Natural killer cell (primary cell): Measurements from ENCODE around the gene KIZ. TPM values are rescaled to one million over a fixed set of nuclear protein-coding genes. Genes with fewer than 3 reads are reported as not detected.
"Not testable (repeated sequence)": the region's sequence is repeated elsewhere in the genome, so short reads cannot be mapped to it uniquely, and the experiment has no call there.

Source experiments
- ATAC-seq, 3 donors: fragments of 150-1000 bp in 2 of 3; fragments of 200-7000 bp in 1 of 3; cut with Tn5 transposase; 1 replicate in 1 of 3; 2 replicates in 2 of 3; pipeline ENCODE4 v1.10.0; 2021; ENCODE audit warnings: mild to moderate bottlenecking in 2 of 3, moderate library complexity in 2 of 3
- DNase-seq, 2 donors: peaks; one replicate each; pipeline versions ENCODE4 v3.0.0 to v3.0.0-alpha.2; 2013 to 2021; ENCODE audit warnings: mixed read lengths in 1 of 2
- H3K27ac ChIP-seq: one replicate; pipeline ENCODE4 v1.5.1; 2013; ENCODE audit warnings: mild to moderate bottlenecking, low read length
- H3K27me3 ChIP-seq: one replicate; pipeline ENCODE4 v1.6.1; 2013; ENCODE audit warnings: low read length; ENCODE audit not compliant: control insufficient read depth, insufficient read depth
- H3K36me3 ChIP-seq: one replicate; pipeline ENCODE4 v1.6.1; 2013; ENCODE audit warnings: low read length; ENCODE audit not compliant: control insufficient read depth, insufficient read depth
- H3K4me1 ChIP-seq: one replicate; pipeline ENCODE4 v1.6.1; 2013; ENCODE audit warnings: low read length; ENCODE audit not compliant: control insufficient read depth, insufficient read depth
- H3K4me3 ChIP-seq: one replicate; pipeline ENCODE4 v1.5.1; 2013; ENCODE audit warnings: low read length
- H3K9me3 ChIP-seq: one replicate; pipeline ENCODE4 v1.6.1; 2013; ENCODE audit warnings: low read length; ENCODE audit not compliant: control insufficient read depth, insufficient read depth
- H3K27ac Mint-ChIP-seq, 2 donors: one replicate each; pipeline ENCODE4 v1.8.0; 2022; ENCODE audit warnings: mild to moderate bottlenecking in 2 of 2, mixed read lengths in 2 of 2, moderate library complexity in 1 of 2
- H3K27me3 Mint-ChIP-seq, 2 donors: one replicate each; pipeline ENCODE4 v1.8.0; 2022; ENCODE audit warnings: low read depth in 2 of 2, mixed read lengths in 2 of 2
- H3K36me3 Mint-ChIP-seq: one replicate; pipeline ENCODE4 v1.8.0; 2022; ENCODE audit warnings: mixed read lengths
- H3K4me1 Mint-ChIP-seq, 2 donors: one replicate each; pipeline ENCODE4 v1.8.0; 2022; ENCODE audit warnings: mixed read lengths in 2 of 2
- H3K4me3 Mint-ChIP-seq: one replicate; pipeline ENCODE4 v1.8.0; 2022; ENCODE audit warnings: mild to moderate bottlenecking, moderate library complexity, mixed read lengths
- H3K9me3 Mint-ChIP-seq, 2 donors: one replicate each; pipeline ENCODE4 v1.8.0; 2022; ENCODE audit warnings: mixed read lengths in 2 of 2
- CTCF ChIP-seq: fragments of 200-600 bp; IDR thresholded peaks from one replicate; pipeline ENCODE4 v1.8.0; 2022; ENCODE audit warnings: antibody characterized with exemption
- WGBS: methylation state at CpG from one replicate; pipeline ENCODE4 v1.1.7; 2013; ENCODE audit warnings: missing lambda C conversion rate; ENCODE audit not compliant: insufficient coverage; 5-methylcytosine and 5-hydroxymethylcytosine counted together
- intact Hi-C: fragments of 100-400 bp; cut with micrococcal nuclease; formaldehyde crosslinking; loops from one replicate; pipeline ENCODE4 v1.14.2; 2022
- total RNA-seq, 4 donors: library from RNA; stranded (reverse); fragments of 120-200 nt in 1 of 4; gene quantifications; one replicate each; pipeline versions ENCODE4 v1.2.3 to v1.2.4, GENCODE V29; 2013 to 2022

The KIZ gene
- total RNA-seq, 3 donors from 2014 or later (not counting 1 experiment from before 2014, with no cell fraction given): 32.9 to 38.2 (median 35.3) TPM

GRCh38 chr20:21244808-21245207 is 118.9 kb downstream of the KIZ start:
- ATAC-seq: no peak
- Histone ChIP-seq H3K27ac (no peak overlapping the region), H3K36me3 (peaks cover 2% of the 10 kb centered on the region), H3K4me3 (no peak overlapping the region), H3K4me1 (no peaks in the 10 kb centered on the region), H3K9me3 (no peaks in the 10 kb centered on the region), H3K27me3 (no peaks in the 10 kb centered on the region)
- 100% methylated on average over 3 of the region's 3 CpGs for WGBS
- no peak for TF ChIP-seq CTCF
- Mint-ChIP-seq H3K4me3 (no peak overlapping the region), H3K4me1 (no peaks in the 10 kb centered on the region), H3K27ac (no peak overlapping the region), H3K36me3 (no peaks in the 10 kb centered on the region), H3K9me3 (no peaks in the 10 kb centered on the region), H3K27me3 (no peaks in the 10 kb centered on the region)
- intact Hi-C loops: no loop called here
- DNase-seq: no peak

GRCh38 chr20:21246161-21246560 is 120.3 kb downstream of the KIZ start:
- no peaks in the 10 kb centered on the region for H3K9me3 ChIP-seq
- H3K27me3 ChIP-seq: no peaks in the 10 kb centered on the region
- H3K4me3 ChIP-seq: no peak overlapping the region
- TF ChIP-seq CTCF: no peak
- intact Hi-C loops: no loop called here
- DNase-seq (no peak), ATAC-seq (no peak)
- H3K9me3 Mint-ChIP-seq: no peaks in the 10 kb centered on the region
- no peak overlapping the region for H3K4me3 Mint-ChIP-seq
- no peaks in the 10 kb centered on the region for H3K36me3 Mint-ChIP-seq
- no peak overlapping the region for H3K27ac Mint-ChIP-seq
- H3K4me1 Mint-ChIP-seq: no peaks in the 10 kb centered on the region
- no peaks in the 10 kb centered on the region for H3K27me3 Mint-ChIP-seq
- H3K27ac ChIP-seq: no peak overlapping the region
- H3K4me1 ChIP-seq: no peaks in the 10 kb centered on the region
- no peaks in the 10 kb centered on the region for H3K36me3 ChIP-seq
- 93% methylated on average over 3 of the region's 3 CpGs for WGBS

- H3K4me3 Mint-ChIP-seq, H3K27me3 Mint-ChIP-seq, H3K27ac ChIP-seq, H3K4me3 ChIP-seq, H3K9me3 Mint-ChIP-seq, H3K27ac Mint-ChIP-seq, H3K27me3 ChIP-seq, intact Hi-C loops, H3K36me3 Mint-ChIP-seq, H3K4me1 Mint-ChIP-seq, ATAC-seq, H3K36me3 ChIP-seq, H3K4me1 ChIP-seq, H3K9me3 ChIP-seq, DNase-seq: not testable (repeated sequence)
- WGBS: 90% methylated on average over 8 of the region's 8 CpGs
Observed at GRCh38 chr20:21247603-21248095, 121.8 kb downstream of the KIZ start.

GRCh38 chr20:21251278-21251677 is 125.4 kb downstream of the KIZ start:
- Histone ChIP-seq H3K9me3 (no peaks in the 10 kb centered on the region), H3K36me3 (no peaks in the 10 kb centered on the region), H3K27me3 (no peaks in the 10 kb centered on the region), H3K27ac (no peak overlapping the region), H3K4me1 (no peaks in the 10 kb centered on the region), H3K4me3 (no peak overlapping the region)
- DNase-seq: no peak
- H3K4me1 Mint-ChIP-seq: no peaks in the 10 kb centered on the region
- no peaks in the 10 kb centered on the region for H3K27me3 Mint-ChIP-seq
- H3K36me3 Mint-ChIP-seq: no peaks in the 10 kb centered on the region
- no peaks in the 10 kb centered on the region for H3K9me3 Mint-ChIP-seq
- WGBS: 57% methylated on average over 6 of the region's 6 CpGs
- no peak overlapping the region for H3K4me3 Mint-ChIP-seq
- no peak for ATAC-seq
- TF ChIP-seq CTCF: no peak
- H3K27ac Mint-ChIP-seq: no peak overlapping the region
- intact Hi-C loops: no loop called here
